ENCODE data around the gene CAVIN2.

The CAVIN2 gene

GRCh38 chr2:191864628-191865374, 17.9 kb upstream of the CAVIN2 start:
- no peak for DNase-seq

- no peak for DNase-seq
These were observed 17.1 kb upstream of the CAVIN2 start for GRCh38 chr2:191863988-191864387.

- DNase-seq, result no peak
These were observed 15.4 kb upstream of the CAVIN2 start for GRCh38 chr2:191862156-191862775.

- DNase-seq, result no peak
These were observed 14.0 kb upstream of the CAVIN2 start for GRCh38 chr2:191860760-191861466.

- DNase-seq, result no peak
These were observed 12.8 kb upstream of the CAVIN2 start for GRCh38 chr2:191859681-191860080.

GRCh38 chr2:191857886-191858285, 11.0 kb upstream of the CAVIN2 start:
- no peak for DNase-seq

- DNase-seq, result no peak
These were observed 10.4 kb upstream of the CAVIN2 start for GRCh38 chr2:191857259-191857805.

- DNase-seq, result no peak
These were observed 9.4 kb upstream of the CAVIN2 start for GRCh38 chr2:191856111-191856876.

- DNase-seq, result no peak
These were observed 8.5 kb upstream of the CAVIN2 start for GRCh38 chr2:191855382-191855781.

GRCh38 chr2:191854382-191855372, 7.8 kb upstream of the CAVIN2 start:
- DNase-seq, result no peak

- no peak for DNase-seq
These were observed 7.0 kb upstream of the CAVIN2 start for GRCh38 chr2:191853843-191854242.

- no peak for DNase-seq
These were observed 4.3 kb upstream of the CAVIN2 start for GRCh38 chr2:191851158-191851557.

GRCh38 chr2:191848771-191849767, 2.2 kb upstream of the CAVIN2 start:
- DNase-seq, result no peak

GRCh38 chr2:191847764-191848163, 876 bp upstream of the CAVIN2 start:
- DNase-seq, result no peak

GRCh38 chr2:191845876-191846514, 893 bp downstream of the CAVIN2 start:
- no peak for DNase-seq

- no peak for DNase-seq
These were observed 1.6 kb downstream of the CAVIN2 start for GRCh38 chr2:191845248-191845715.

GRCh38 chr2:191844706-191845105, 2.2 kb downstream of the CAVIN2 start:
- no peak for DNase-seq

- no peak for DNase-seq
These were observed 6.0 kb downstream of the CAVIN2 start for GRCh38 chr2:191840921-191841320.

GRCh38 chr2:191839918-191840804, 6.7 kb downstream of the CAVIN2 start:
- DNase-seq, result no peak

Measured in retina (tissue), 1 donor.